NCI-H460 (cell line): ENCODE results near the gene EMX1. TPM values are rescaled to one million over a fixed set of nuclear protein-coding genes. Genes with fewer than 3 reads are reported as not detected.

Experiments
- DNase-seq: peaks from one replicate; pipeline ENCODE4 v3.0.0-alpha.2; 2016; ENCODE audit warnings: low read depth; ENCODE audit errors: extremely low read depth
- total RNA-seq: library from RNA; depleted of rRNA; stranded (reverse); fragments of >200 nt; shearing (Covaris generic); gene quantifications from 2 replicates; pipeline ENCODE4 v1.2.3, GENCODE V29; 2014

The EMX1 gene
- total RNA-seq, 1 experiment from 2014 or later: not detected

DNA sequence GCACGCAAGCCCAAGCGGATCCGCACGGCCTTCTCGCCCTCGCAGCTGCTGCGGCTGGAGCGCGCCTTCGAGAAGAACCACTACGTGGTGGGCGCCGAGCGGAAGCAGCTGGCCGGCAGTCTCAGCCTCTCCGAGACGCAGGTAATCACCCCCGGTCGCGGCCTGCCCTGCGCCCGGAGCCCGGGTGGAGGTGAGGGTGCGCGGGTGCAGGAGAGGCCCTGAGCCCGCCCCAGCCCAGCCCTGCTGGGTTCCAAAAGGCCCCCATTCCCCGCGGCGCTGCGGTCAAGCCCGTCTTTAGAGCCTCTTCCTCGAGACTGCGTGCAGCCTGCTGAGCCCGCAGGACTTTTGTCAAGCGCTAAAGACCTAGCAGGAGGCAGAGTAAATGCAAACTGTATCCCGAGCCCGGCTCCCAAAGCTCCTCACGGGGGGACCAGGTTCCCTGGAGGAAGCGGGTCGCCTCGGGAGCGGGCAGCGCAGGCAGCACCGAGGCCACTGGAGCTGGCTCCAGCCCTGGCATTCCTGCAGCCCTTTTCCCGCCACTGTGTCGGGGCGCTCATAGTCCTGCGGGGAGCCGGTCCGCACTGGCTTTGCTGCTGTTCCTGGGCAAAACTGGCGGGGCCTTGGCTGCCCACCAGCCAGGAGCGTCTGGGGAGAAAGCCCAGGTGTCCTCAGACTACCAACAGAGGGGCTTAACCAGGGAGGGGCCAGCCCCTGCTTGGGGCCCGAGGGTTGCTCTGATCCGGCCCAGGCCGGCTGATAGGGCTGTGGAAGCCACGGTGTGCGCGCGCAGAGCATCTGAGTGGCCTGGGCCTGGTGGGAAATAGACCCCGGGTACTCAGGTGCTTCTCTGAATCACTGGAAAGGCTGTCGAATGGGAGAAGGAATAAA is 7.3 kb downstream of the EMX1 start:
- no peak for DNase-seq

DNA sequence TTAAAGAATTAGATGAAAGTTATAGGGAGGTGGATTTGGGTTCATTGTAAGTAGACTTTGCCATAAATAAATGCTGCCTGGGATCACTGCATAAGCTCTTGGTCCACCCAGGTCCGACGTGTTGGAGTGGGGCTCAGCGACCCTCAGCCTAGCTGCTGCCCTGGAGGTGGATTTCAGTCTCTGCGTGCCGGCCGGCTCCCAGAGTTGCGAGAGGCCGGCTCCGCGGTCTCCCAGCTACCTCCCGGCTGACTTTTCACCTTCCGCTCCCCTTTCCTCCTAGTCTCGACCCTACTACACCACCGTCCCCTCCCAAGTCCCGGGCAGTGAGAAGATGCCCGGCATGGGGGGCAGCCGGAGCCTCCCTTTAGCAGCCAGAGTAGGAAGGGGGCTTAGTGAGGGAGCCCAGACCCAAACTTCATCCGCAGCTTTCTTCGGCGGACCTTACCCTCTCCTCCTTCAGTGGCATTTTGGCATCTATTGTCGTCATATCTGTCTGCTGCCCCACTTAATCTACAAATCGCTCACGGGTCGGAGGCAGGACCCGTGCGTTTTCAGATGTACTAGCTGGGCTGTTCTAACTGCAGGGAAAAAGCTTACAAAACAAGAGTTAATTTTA is 8.1 kb downstream of the EMX1 start:
- no peak for DNase-seq

DNA sequence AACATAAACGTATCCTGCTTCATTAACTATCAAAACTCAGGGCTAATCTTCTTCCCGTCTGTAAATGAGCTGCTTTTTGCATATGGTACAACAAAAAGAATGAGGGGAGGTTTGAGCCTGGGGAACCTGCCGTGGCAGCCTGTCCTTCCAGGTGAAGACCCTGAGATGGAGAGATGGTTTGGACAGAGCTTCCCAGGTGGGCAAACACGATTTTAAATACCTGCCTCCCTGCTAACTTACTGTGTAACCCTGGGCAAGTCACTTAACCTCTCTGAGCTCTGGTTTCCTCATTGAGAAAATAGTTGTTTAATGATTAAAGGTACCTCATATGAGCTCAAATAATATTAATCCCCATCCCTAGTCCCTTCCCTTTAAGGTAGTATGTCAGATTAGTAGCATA is 9.0 kb downstream of the EMX1 start:
- DNase-seq: no peak

DNA sequence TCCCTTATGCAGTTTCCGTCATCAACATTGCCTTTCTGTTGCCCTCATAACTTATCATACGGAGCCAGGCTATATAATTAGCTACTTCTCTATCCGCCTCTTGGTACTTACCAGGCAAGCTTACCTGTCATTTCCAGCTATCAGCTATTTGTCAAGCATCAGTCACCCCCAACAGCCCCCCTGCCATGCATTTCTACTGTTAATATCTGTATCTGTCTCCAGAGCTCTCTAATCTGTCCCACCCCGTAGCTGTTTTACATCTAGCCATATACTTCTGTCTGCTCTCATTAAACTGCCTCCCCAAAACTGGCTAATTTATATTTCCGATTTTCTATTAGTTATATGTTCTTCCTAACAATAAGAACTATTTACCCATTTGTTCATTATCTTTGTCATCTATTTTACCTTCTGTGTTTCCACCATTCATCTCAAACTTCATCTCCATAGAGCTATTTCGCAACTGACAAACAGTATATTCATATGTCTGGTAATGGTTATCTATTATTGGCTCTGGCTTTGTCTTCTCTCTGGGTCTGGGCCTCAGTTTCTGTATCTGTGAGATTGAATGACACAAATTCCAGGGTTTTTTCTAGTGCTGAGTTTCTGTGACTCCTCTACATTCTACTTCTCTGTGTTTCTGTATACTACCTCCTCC is 9.6 kb downstream of the EMX1 start:
- no peak for DNase-seq

DNA sequence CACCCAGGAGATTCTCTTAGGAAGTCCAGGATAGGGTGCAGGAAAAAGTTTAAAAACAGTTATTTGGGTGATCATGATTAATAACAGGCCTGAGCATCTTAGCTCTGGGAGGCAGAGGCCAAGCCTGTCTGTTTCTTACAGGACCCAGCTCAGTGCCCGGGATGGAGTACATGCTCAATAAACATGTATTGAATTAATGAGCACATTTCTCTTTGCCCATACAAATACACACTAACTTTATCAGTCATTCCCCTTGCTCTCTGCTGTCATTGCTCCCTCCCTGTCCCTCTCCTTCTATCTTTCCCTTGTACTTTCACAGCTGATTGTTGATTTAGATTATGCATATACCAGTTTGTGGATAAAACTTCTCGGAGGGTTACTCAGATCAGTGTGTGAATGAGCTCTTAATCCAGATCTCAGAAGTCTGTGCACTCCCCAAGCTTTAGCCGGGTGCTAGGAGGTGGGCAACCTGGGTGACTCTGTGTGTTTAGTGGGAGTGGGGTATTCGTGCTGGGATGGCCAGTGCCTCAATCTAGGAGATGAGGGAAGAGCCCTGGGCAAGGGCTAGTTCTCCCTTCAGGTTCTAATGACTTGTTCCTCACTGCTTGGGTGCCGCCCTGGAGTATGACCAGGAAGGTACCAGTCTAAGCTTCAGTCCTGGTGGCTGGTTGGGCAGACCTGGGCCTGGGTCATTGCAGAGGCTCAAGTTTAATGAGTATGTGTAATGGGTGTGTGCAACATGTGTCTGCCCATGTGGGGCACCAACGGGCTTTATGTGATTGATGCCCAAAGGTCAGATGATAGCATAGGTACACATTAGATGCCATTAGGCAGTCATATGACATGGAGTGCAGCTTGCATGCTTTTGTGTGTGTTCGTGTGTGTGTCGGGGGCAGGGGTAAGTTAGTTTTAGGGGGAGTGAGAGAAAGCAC is 10.6 kb downstream of the EMX1 start:
- DNase-seq: no peak

DNA sequence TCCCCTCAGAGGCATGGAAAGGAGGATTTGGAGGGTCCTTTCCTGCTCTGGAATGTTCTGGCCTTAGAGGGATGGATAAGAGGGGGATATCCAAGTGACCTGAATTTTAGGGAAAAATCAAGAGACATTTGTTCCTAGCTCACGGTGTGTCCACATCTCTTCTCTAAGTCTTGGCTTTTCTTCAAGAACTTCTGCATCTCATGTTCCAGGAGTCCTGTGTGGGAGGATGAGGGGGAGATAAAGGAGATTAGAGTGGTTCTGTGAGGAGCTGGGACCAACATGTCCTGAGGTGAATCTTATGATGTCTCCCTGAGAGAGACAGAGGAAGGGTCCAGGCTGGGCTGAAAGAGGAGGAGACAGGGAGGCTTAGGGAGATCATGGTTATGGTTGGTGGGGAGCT is 11.7 kb downstream of the EMX1 start:
- DNase-seq: no peak

DNA sequence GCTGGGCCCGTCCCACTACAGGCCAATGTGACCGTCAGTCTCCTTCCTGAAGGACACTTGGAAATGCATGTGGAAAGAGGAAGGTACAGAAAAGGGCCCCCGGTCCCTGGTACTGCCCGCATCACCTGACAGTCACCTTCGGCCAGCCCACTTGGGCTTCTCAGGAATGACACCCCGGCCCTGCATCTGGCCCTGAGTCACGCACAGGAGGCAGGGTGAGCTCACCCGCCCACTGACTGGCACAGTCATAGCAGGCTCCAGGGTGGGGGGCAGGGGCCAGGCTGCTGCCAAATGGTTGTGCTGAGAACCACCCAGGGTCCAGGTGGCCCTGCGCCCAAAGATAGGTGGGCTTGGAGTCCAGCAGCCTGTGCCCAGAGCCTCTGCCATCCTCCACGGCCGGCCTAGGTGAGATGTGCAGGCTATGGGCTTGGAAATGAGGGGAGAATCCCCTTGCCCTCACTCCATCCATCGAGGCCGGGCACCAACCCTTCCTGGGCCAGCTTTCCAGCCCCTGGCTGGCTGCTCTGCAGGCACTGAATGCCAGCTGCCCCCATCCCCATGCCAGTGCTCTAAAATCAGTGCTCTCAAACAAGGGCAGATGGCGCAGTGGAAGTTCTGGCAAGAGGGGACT is 14.1 kb downstream of the EMX1 start:
- no peak for DNase-seq

DNA sequence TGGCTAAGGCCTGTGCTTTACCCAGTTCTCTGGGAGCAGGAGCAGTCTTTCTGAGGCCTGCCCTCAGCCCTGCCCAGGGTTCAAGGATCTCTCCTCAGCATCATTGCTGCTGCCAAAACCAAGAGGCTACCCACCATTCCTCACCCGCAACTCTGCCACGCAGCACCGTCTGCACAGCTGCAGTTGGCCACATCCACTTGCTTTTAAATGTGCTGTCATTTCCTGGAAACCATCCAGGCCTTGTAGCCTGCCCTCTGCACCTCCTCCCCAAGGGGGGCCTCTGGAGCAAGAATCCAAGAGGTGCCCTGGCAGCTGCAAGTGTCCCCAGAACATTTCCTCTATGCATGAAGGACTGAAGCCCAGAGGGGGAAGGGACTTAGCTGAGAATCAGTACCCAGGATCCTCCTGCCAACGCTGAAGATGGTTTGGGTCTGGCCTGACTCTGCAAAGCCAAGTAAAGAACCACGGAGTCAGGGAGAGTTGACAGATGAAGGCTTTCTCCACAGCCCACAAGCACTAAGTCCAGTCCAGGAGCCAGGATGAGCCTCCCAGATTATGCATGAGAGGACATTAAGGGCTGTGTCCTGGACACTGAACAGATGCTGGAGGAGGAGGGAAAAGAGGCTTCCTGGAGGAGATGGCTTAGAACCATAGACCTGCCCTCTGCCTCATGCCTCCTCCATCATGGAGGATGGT is 14.9 kb downstream of the EMX1 start:
- DNase-seq: no peak

DNA sequence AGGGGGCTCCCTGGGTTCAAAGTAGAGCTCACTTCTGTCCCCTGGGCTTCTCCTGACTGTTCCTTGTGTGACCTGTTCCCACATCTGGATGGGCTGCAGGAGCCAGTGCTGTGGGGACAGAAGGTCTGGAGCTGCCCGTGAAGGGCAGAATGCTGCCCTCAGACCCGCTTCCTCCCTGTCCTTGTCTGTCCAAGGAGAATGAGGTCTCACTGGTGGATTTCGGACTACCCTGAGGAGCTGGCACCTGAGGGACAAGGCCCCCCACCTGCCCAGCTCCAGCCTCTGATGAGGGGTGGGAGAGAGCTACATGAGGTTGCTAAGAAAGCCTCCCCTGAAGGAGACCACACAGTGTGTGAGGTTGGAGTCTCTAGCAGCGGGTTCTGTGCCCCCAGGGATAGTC is 15.5 kb downstream of the EMX1 start:
- no peak for DNase-seq

DNA sequence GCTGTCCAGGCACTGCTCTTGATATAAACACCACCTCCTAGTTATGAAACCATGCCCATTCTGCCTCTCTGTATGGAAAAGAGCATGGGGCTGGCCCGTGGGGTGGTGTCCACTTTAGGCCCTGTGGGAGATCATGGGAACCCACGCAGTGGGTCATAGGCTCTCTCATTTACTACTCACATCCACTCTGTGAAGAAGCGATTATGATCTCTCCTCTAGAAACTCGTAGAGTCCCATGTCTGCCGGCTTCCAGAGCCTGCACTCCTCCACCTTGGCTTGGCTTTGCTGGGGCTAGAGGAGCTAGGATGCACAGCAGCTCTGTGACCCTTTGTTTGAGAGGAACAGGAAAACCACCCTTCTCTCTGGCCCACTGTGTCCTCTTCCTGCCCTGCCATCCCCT is 15.9 kb downstream of the EMX1 start:
- no peak for DNase-seq

DNA sequence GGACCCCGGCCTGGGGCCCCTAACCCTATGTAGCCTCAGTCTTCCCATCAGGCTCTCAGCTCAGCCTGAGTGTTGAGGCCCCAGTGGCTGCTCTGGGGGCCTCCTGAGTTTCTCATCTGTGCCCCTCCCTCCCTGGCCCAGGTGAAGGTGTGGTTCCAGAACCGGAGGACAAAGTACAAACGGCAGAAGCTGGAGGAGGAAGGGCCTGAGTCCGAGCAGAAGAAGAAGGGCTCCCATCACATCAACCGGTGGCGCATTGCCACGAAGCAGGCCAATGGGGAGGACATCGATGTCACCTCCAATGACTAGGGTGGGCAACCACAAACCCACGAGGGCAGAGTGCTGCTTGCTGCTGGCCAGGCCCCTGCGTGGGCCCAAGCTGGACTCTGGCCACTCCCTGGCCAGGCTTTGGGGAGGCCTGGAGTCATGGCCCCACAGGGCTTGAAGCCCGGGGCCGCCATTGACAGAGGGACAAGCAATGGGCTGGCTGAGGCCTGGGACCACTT is 16.4 kb downstream of the EMX1 start:
- DNase-seq: no peak

DNA sequence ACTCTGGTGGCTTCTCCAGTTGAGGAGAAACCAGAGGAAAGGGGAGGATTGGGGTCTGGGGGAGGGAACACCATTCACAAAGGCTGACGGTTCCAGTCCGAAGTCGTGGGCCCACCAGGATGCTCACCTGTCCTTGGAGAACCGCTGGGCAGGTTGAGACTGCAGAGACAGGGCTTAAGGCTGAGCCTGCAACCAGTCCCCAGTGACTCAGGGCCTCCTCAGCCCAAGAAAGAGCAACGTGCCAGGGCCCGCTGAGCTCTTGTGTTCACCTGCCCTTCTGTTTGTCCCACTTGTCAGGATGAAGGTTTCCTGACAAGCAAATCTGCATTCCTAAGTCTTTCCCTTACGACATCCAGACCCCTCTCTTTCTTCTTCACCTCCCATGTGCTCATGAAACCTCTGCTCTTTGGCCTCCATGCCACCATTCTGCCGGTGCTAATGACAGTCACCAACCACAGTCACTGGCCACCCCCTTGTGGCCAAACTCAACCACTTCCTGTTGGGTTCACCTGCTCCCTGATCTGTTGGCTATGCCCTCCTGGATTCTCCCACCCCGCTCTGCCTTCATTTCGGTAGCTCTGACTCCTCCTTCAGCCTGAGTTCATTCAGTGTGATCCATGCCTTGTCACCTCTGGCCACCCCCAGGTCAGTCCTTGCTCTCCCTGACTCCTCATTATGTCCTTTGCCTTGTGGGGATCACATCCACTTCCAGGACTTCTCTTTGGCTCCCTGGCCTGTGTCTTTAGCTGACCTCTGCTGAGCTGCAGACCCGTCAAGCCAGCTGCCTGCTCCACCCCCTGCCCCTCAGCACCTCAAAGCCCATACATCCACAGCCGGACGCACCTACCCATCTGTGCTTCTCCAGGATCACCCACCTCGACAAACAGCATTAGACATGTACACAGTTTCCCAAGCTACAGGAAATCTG is 17.6 kb downstream of the EMX1 start:
- DNase-seq: no peak

DNA sequence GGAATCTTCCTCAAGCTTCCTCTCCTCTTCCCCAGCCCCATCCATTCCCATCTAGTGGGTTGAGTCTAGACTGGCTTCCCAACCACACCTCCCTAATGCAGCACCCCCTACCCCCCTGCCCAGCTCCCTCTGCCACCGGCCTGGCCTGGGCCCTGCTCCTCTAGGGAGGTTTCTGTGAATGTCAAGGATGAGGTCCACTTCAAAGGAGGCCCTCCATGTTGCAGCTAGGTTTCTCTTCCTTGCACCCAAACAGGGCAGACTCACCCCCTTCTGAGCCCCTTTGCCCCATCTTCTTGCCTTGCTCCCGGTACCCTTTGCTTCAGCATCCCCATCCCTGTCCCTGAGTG is 18.3 kb downstream of the EMX1 start:
- no peak for DNase-seq

DNA sequence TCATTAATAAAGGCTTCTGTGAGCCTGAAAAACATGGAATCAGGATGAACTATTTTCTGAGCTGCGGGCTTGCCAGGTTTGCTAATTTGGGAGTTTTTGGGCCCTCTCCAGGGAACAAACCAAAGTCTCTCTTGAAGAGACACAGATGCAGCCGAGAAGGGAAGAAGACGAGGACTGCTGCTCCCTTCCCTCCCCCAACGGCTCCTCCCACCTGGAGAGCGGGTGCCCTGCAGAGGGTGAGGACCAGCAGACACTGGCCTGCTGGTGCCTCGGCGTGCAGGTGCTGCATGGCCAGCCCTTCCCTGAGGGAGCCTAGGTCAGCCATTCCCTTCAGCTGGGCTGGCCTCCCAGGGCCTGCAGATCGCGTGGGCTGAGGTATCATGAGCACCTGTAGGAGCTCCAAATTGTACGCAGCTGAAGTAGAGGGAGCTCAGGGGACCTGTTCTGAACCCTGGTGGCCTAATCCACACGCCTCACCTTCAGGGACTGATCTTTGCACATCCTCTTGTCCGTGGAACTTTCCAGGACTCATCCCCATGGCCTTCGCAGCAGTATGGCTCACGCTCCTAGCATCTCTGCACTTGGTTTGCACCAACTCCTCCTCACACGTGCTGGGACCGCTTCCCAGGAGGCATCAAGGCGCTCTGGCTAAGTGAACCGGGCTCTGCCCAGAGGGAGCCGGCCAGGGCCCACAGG is 19.5 kb downstream of the EMX1 start:
- no peak for DNase-seq

DNA sequence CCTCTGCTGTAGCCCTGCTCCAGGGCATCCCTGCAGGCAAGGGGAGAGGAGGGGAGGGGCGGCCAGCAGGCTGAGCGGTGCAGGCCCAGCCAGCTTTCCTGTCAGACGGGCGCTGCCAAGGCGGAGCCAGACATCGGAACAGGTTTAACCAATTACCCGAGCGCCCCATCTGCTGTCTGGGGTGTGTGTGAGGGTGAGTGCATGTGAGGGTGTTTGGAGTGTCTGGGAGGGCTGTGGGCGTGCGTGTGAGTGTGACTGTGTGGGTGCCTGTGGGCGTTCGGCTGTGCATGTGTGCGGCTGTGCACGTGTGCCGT is 20.0 kb downstream of the EMX1 start:
- DNase-seq: no peak

DNA sequence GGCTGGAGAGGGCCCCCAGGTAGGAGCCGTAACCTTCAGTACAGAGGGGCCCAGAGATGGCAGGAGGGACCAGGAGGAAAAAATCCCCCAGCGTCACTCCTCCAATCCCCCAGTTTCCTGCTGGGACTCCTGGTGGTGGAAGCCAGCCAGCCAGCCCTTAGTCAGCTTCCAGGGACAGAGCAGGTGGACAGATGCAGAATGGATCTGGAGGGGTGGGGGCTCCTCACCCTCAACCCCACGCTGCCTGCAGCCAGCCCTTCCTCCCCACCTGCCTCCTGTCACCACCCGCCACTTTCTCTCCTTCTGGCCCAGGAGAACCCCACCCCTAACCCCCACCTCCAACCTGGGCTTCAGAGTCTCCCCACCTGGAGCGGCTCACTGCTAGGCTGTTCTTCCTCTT is 21.1 kb downstream of the EMX1 start:
- DNase-seq: no peak

DNA sequence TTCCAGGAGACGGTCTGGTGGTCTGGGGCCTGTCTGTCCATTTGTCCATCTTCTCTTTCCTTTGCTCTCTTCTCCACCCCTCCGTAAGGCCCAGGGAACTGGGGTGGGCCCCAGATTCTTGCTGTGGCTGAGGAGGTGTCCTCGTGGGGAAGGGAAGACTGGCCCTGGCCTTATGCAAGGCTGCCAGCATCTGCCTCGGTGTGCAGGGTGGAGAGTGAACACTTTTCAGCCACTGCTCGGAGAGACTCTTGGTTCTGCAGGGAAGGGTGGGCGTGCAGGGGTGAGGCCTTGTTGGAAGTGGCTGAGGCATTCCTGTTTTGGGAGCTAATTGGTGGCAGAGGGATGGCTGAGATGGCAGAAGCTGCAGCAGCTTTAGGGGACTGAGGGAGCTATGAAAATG is 23.0 kb downstream of the EMX1 start:
- no peak for DNase-seq

DNA sequence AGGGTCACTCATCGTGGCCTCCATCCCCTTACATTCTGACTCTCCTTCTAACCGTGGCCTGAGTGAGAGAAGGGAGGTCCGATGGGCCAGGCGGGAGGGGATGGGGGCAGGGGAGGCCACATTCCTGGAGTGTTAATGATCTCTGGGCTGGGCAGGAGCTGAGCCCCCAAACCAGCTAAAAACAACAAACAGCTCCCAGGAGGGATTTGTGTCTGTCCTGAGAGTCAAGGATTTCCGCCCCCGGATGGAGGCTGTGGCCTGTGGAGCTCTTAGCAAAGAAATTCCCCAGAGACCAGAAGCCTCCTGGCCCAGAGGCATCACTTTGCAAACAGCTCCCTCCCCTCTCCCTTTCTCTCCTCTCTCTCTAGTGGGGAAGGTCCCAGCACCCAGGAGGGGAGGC is 23.5 kb downstream of the EMX1 start:
- no peak for DNase-seq
